Measurements from ENCODE around the gene DPH3.

GRCh38 chr3:16249336-16249735, 15.4 kb downstream of the DPH3 start:
- no peak for TF ChIP-seq POLR2A (IDR thresholded peaks at IDR 0.05)
- TF ChIP-seq CTCF (IDR thresholded peaks at IDR 0.05), result no peak

Data from ovary (tissue), 3 donors.